HEK293 (cell line): ENCODE data around the gene STRN.

Source experiments
- CTCF ChIA-PET: fragments of 350-600 bp; formaldehyde crosslinking; extraction: SDS; loops from one replicate; lab custom pipeline; 2021; ENCODE audit warnings: antibody characterized with exemption; lab: Yijun Ruan, JAX
- POLR2A ChIA-PET: fragments of 300-600 bp; formaldehyde crosslinking; extraction: SDS; loops from one replicate; lab custom pipeline; 2020; ENCODE audit warnings: antibody characterized with exemption, inconsistent platforms; lab: Yijun Ruan, JAX
- H3K27ac ChIP-seq: fragments of 200-500 bp; sonication (Bioruptor generic); 2 replicates; pipeline ENCODE4 v1.5.1; 2014; ENCODE audit warnings: low read depth, low read length, control low read depth, inconsistent platforms; ENCODE audit errors: extremely low read depth
- H3K36me3 ChIP-seq, 2 experiments: fragments of 200-500 bp in 1 of 2; sonication (Bioruptor generic) in 1 of 2; 1 replicate in 1 of 2; 2 replicates in 1 of 2; pipeline ENCODE4 v1.5.1; 2014 to 2017; ENCODE audit warnings: inconsistent platforms in 2 of 2, low read length in 2 of 2; ENCODE audit not compliant: control insufficient read depth in 2 of 2, insufficient read depth in 1 of 2
- H3K4me1 ChIP-seq: fragments of 200-500 bp; sonication (Bioruptor generic); 2 replicates; pipeline ENCODE4 v1.5.1; 2014; ENCODE audit warnings: mild to moderate bottlenecking, low read length, inconsistent platforms; ENCODE audit not compliant: control insufficient read depth, insufficient read depth
- H3K4me3 ChIP-seq: 2 replicates; pipeline ENCODE4 v1.5.1; 2011; ENCODE audit warnings: low read depth, mild to moderate bottlenecking, control low read depth, low read length, moderate library complexity
- H3K9me3 ChIP-seq: fragments of 200-500 bp; sonication (Bioruptor generic); 2 replicates; pipeline ENCODE4 v1.5.1; 2014; ENCODE audit warnings: low read depth, low read length, inconsistent platforms; ENCODE audit not compliant: control insufficient read depth, insufficient read depth
- BCL11A ChIP-seq: fragments of 450-650 bp; formaldehyde crosslinking; IDR thresholded peaks from 2 replicates; pipeline ENCODE4 v1.5.1; 2016; ENCODE audit warnings: low read depth, missing biosample characterization, missing genetic modification characterization
- GLIS2 ChIP-seq: fragments of 450-650 bp; formaldehyde crosslinking; IDR thresholded peaks from 2 replicates; pipeline ENCODE4 v1.5.1; 2016; ENCODE audit warnings: missing biosample characterization, missing genetic modification characterization
- KLF1 ChIP-seq: fragments of 450-650 bp; formaldehyde crosslinking; IDR thresholded peaks from 2 replicates; pipeline ENCODE4 v1.5.1; 2016; ENCODE audit warnings: missing biosample characterization, missing genetic modification characterization
- KLF16 ChIP-seq: fragments of 450-650 bp; formaldehyde crosslinking; IDR thresholded peaks from 2 replicates; pipeline ENCODE4 v1.5.1; 2017; ENCODE audit warnings: missing biosample characterization, missing genetic modification characterization
- PRDM10 ChIP-seq: fragments of 450-650 bp; formaldehyde crosslinking; IDR thresholded peaks from 2 replicates; pipeline ENCODE4 v1.5.1; 2016; ENCODE audit warnings: missing biosample characterization, missing genetic modification characterization
- ZIC2 ChIP-seq: fragments of 450-650 bp; formaldehyde crosslinking; IDR thresholded peaks from 2 replicates; pipeline ENCODE4 v1.5.1; 2016; ENCODE audit warnings: missing biosample characterization, missing genetic modification characterization
- ZNF175 ChIP-seq: fragments of 450-650 bp; formaldehyde crosslinking; IDR thresholded peaks from 2 replicates; pipeline ENCODE4 v1.5.1; 2016; ENCODE audit warnings: missing biosample characterization, missing genetic modification characterization
- ZNF2 ChIP-seq: fragments of 450-650 bp; formaldehyde crosslinking; IDR thresholded peaks from 2 replicates; pipeline ENCODE4 v1.5.1; 2016; ENCODE audit warnings: missing biosample characterization, missing genetic modification characterization
- ZNF202 ChIP-seq: fragments of 450-650 bp; formaldehyde crosslinking; IDR thresholded peaks from 2 replicates; pipeline ENCODE4 v1.5.1; 2016; ENCODE audit warnings: missing biosample characterization, missing genetic modification characterization, borderline replicate concordance
- ZNF248 ChIP-seq: fragments of 450-650 bp; formaldehyde crosslinking; IDR thresholded peaks from 2 replicates; pipeline ENCODE4 v1.5.1; 2017; ENCODE audit warnings: missing biosample characterization, missing genetic modification characterization
- ZNF274 ChIP-seq, 2 experiments: fragments of 200-500 bp in 1 of 2; fragments of 450-650 bp in 1 of 2; sonication (Bioruptor generic) in 1 of 2; formaldehyde crosslinking in 1 of 2; IDR thresholded peaks; 2 replicates each; pipeline versions ENCODE4 v1.5.1 to v1.6.1; 2014 to 2016; ENCODE audit warnings: borderline replicate concordance in 1 of 2, inconsistent platforms in 1 of 2, low read length in 1 of 2, missing biosample characterization in 1 of 2, missing genetic modification characterization in 1 of 2
- ZNF292 ChIP-seq: fragments of 450-650 bp; formaldehyde crosslinking; IDR thresholded peaks from 2 replicates; pipeline ENCODE4 v1.5.1; 2016; ENCODE audit warnings: low read depth, missing biosample characterization, missing genetic modification characterization, borderline replicate concordance
- ZNF404 ChIP-seq: fragments of 450-650 bp; formaldehyde crosslinking; IDR thresholded peaks from 2 replicates; pipeline ENCODE4 v1.5.1; 2017; ENCODE audit warnings: missing biosample characterization, missing genetic modification characterization
- ZNF473 ChIP-seq: fragments of 450-650 bp; formaldehyde crosslinking; IDR thresholded peaks from 2 replicates; pipeline ENCODE4 v1.5.1; 2017; ENCODE audit warnings: missing biosample characterization, missing genetic modification characterization
- ZNF530 ChIP-seq: fragments of 450-650 bp; formaldehyde crosslinking; IDR thresholded peaks from 2 replicates; pipeline ENCODE4 v1.5.1; 2016; ENCODE audit warnings: low read depth, missing biosample characterization, missing genetic modification characterization
- ZNF621 ChIP-seq: fragments of 450-650 bp; formaldehyde crosslinking; IDR thresholded peaks from 2 replicates; pipeline ENCODE4 v1.5.1; 2017; ENCODE audit warnings: missing biosample characterization, missing genetic modification characterization
- ZNF629 ChIP-seq: fragments of 450-650 bp; formaldehyde crosslinking; IDR thresholded peaks from 2 replicates; pipeline ENCODE4 v1.5.1; 2017; ENCODE audit warnings: missing biosample characterization, missing genetic modification characterization
- ZNF704 ChIP-seq: fragments of 450-650 bp; formaldehyde crosslinking; IDR thresholded peaks from 2 replicates; pipeline ENCODE4 v1.5.1; 2016; ENCODE audit warnings: missing biosample characterization, missing genetic modification characterization
- ZNF837 ChIP-seq: fragments of 450-650 bp; formaldehyde crosslinking; IDR thresholded peaks from 2 replicates; pipeline ENCODE4 v1.5.1; 2016; ENCODE audit warnings: missing biosample characterization, missing genetic modification characterization
- ZSCAN18 ChIP-seq: fragments of 450-650 bp; formaldehyde crosslinking; IDR thresholded peaks from 2 replicates; pipeline ENCODE4 v1.5.1; 2016; ENCODE audit warnings: missing biosample characterization, missing genetic modification characterization
- TF ChIP-seq, protein P1 (sequence below): fragments of 450-650 bp; formaldehyde crosslinking; IDR thresholded peaks from 2 replicates; pipeline ENCODE4 v1.5.1; 2016; ENCODE audit warnings: missing biosample characterization, missing genetic modification characterization
- TF ChIP-seq, protein P2 (sequence below): fragments of 450-650 bp; formaldehyde crosslinking; IDR thresholded peaks from 2 replicates; pipeline ENCODE4 v1.5.1; 2016; ENCODE audit warnings: missing biosample characterization, missing genetic modification characterization

STRN gene

DNA sequence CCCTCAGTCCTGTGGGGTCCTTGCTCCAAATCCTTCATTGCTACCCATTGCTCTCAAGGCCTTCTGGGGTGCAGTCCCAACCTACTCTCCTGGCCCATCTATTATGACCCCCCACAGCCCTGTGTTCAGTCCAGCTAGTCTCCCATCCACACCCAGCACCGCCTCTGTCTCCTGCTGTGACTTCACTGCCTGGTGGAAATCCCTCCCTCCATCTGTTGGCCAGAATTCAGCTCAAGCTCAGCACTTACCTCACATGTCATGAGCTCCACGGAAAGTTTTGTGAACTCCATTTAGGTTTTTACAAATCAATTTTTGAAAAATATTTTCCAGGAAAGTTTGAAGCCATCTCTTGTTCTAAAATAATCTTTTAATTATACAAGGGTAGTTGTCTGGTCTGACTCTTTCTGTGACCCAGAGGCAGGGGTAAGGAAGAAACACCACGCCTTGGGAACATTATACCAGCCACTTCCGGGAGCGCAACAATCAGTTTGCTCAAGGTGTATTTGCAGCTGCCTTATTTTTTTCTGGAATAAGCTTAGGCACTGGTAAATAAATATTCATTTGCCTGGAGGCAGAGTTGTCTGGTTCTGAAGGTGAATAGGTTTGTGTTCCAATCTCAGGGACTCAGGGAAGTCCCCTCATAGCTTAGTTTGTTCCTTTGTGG lies 159.0 kb downstream of the STRN start:
- H3K4me3 ChIP-seq = no peak overlapping the region
- H3K4me1 ChIP-seq = no peaks in the 10 kb centered on the region
- H3K27ac ChIP-seq = no peak overlapping the region
- CTCF ChIA-PET = interaction anchor here (1.0 to 1.2 kb wide), 2 partner anchors 22 to 27 kb away, joined by 3 to 4 read pairs; no protein-coding TSS in a partner anchor
- H3K36me3 ChIP-seq = no peaks in the 10 kb centered on the region
- TF ChIP-seq ZNF202 (no peak), KLF1 (tag by site-specific recombination) (peak; percentile 30; the same call in 1 of the 2 replicates), ZSCAN18 (tag by site-specific recombination) (no peak), ZNF473 (tag by site-specific recombination) (no peak), ZNF248 (tag by site-specific recombination) (no peak), ZNF837 (no peak), ZNF704 (tag by site-specific recombination) (no peak)
- H3K9me3 ChIP-seq = no peaks in the 10 kb centered on the region
- POLR2A ChIA-PET = no interaction called here

- Histone ChIP-seq H3K27ac (no peak overlapping the region), H3K4me1 (no peaks in the 10 kb centered on the region)
- TF ChIP-seq GLIS2 (tag by site-specific recombination) (no peak), ZIC2 (tag by site-specific recombination) (peak; percentile 30; the same call in 1 of the 2 replicates)
Measured at GRCh38 chr2:36805635-36806224, 160.6 kb downstream of the STRN start.

GRCh38 chr2:36802952-36803351 lies 163.4 kb downstream of the STRN start:
- POLR2A ChIA-PET = no interaction called here
- no peak overlapping the region for H3K4me3 ChIP-seq
- no peaks in the 10 kb centered on the region for H3K9me3 ChIP-seq
- no peaks in the 10 kb centered on the region for H3K36me3 ChIP-seq
- CTCF ChIA-PET = interaction anchor here (1.0 to 1.9 kb wide), 3 partner anchors 12 to 17 kb away, joined by 5 to 7 read pairs (median 5); no protein-coding TSS in a partner anchor
- no peak overlapping the region for H3K27ac ChIP-seq
- no peaks in the 10 kb centered on the region for H3K4me1 ChIP-seq
- TF ChIP-seq ZNF2 (tag by site-specific recombination) (no peak), ZNF629 (tag by site-specific recombination) (no peak), KLF16 (tag by site-specific recombination) (no peak), ZNF473 (tag by site-specific recombination) (no peak), ZNF292 (tag by site-specific recombination) (no peak), ZNF621 (tag by site-specific recombination) (no peak), ZNF530 (tag by site-specific recombination) (no peak), ZNF175 (tag by site-specific recombination) (no peak), PRDM10 (tag by site-specific recombination) (no peak), KLF1 (tag by site-specific recombination) (no peak), ZNF404 (tag by site-specific recombination) (no peak), ZNF274 (IDR thresholded peaks at IDR 0.05; ENCODE audit: low read length) (no peak), ZNF274 (tag by site-specific recombination; IDR thresholded peaks at IDR 0.05; ENCODE audit: borderline replicate concordance) (no peak), BCL11A (tag by site-specific recombination) (no peak)
- TF ChIP-seq, protein P1, sequence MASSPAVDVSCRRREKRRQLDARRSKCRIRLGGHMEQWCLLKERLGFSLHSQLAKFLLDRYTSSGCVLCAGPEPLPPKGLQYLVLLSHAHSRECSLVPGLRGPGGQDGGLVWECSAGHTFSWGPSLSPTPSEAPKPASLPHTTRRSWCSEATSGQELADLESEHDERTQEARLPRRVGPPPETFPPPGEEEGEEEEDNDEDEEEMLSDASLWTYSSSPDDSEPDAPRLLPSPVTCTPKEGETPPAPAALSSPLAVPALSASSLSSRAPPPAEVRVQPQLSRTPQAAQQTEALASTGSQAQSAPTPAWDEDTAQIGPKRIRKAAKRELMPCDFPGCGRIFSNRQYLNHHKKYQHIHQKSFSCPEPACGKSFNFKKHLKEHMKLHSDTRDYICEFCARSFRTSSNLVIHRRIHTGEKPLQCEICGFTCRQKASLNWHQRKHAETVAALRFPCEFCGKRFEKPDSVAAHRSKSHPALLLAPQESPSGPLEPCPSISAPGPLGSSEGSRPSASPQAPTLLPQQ = no peak
- TF ChIP-seq, protein P2, sequence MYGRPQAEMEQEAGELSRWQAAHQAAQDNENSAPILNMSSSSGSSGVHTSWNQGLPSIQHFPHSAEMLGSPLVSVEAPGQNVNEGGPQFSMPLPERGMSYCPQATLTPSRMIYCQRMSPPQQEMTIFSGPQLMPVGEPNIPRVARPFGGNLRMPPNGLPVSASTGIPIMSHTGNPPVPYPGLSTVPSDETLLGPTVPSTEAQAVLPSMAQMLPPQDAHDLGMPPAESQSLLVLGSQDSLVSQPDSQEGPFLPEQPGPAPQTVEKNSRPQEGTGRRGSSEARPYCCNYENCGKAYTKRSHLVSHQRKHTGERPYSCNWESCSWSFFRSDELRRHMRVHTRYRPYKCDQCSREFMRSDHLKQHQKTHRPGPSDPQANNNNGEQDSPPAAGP (tag by site-specific recombination) = no peak

More at GRCh38 chr2:36805635-36806224, 160.6 kb downstream of the STRN start:
- POLR2A ChIA-PET = no interaction called here
- Histone ChIP-seq H3K9me3 (no peaks in the 10 kb centered on the region), H3K36me3 (no peaks in the 10 kb centered on the region), H3K4me3 (no peak overlapping the region)
- CTCF ChIA-PET = no interaction called here
